Muscle layer of colon (tissue), 2 donors: ENCODE measurements around the gene SP8.

Experiments used
- H3K27ac ChIP-seq: one replicate; pipeline ENCODE4 v1.7.0; 2013; ENCODE audit warnings: low read depth, mild to moderate bottlenecking, low read length, moderate library complexity
- H3K27me3 ChIP-seq, 2 donors: one replicate each; pipeline ENCODE4 v1.7.0; 2013; ENCODE audit warnings: low read length in 2 of 2, mild to moderate bottlenecking in 2 of 2; ENCODE audit not compliant: insufficient read depth in 2 of 2, control insufficient read depth in 1 of 2
- H3K36me3 ChIP-seq: one replicate; pipeline ENCODE4 v1.7.0; 2013; ENCODE audit warnings: mild to moderate bottlenecking, low read length; ENCODE audit not compliant: insufficient read depth
- H3K4me1 ChIP-seq: one replicate; pipeline ENCODE4 v1.7.0; 2013; ENCODE audit warnings: mild to moderate bottlenecking, low read length; ENCODE audit not compliant: insufficient read depth
- H3K4me3 ChIP-seq, 2 donors: one replicate each; pipeline ENCODE4 v1.7.0; 2013; ENCODE audit warnings: low read length in 2 of 2, low read depth in 1 of 2, mild to moderate bottlenecking in 1 of 2, moderate library complexity in 1 of 2
- H3K9ac ChIP-seq: one replicate; pipeline ENCODE4 v1.7.0; 2013; ENCODE audit warnings: low read length
- H3K9me3 ChIP-seq: one replicate; pipeline ENCODE4 v1.7.0; 2013; ENCODE audit warnings: mild to moderate bottlenecking, low read length
- donor health status: abdominal sarcoma.
- donor health status: Adenocarcinoma of cecum.

The SP8 gene

GRCh38 chr7:20793694-20794394 is 7.2 kb upstream of the SP8 start:
- peaks cover 92 to 93% of the 10 kb centered on the region in 2 donors for H3K27me3 ChIP-seq
- H3K4me3 ChIP-seq = no peak overlapping the region
- no peak overlapping the region for H3K9ac ChIP-seq
- peaks cover 12% of the 10 kb centered on the region for H3K4me1 ChIP-seq
- peaks cover 15% of the 10 kb centered on the region for H3K9me3 ChIP-seq
- H3K36me3 ChIP-seq = no peaks in the 10 kb centered on the region
- no peak overlapping the region for H3K27ac ChIP-seq

DNA sequence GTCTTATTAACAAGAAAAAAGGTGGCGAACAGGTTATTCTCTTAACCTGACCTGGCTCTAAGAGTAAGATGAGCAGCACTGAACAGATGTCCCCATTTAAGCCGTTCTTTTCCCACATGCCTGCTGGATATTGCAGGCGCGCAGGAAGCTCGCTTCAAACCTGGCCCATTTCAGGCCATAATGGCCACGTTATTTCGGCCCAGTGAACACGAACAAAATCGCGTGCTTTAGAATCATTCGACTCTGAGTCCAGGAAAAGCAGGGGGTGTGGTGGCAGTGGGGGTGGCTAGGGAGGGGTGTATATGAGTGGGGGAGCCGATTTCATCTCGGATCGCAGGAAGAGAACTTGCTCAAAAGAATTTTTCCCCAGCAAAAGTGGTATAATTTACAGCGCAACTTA is 6.6 kb upstream of the SP8 start:
- Histone ChIP-seq H3K4me3 (no peak overlapping the region), H3K27ac (no peak overlapping the region), H3K27me3 (peaks cover 93% of the 10 kb centered on the region in 2 donors), H3K4me1 (peaks cover 8% of the 10 kb centered on the region), H3K9ac (no peak overlapping the region), H3K9me3 (peaks cover 19% of the 10 kb centered on the region), H3K36me3 (no peaks in the 10 kb centered on the region)

- peaks cover 96 to 98% of the 10 kb centered on the region in 2 donors for H3K27me3 ChIP-seq
- H3K27ac ChIP-seq = no peak overlapping the region
- peaks cover 7% of the 10 kb centered on the region for H3K4me1 ChIP-seq
- H3K36me3 ChIP-seq = no peaks in the 10 kb centered on the region
- H3K9me3 ChIP-seq = peaks cover 23% of the 10 kb centered on the region
- no peak overlapping the region for H3K9ac ChIP-seq
- no peak overlapping the region for H3K4me3 ChIP-seq
Measured at GRCh38 chr7:20791538-20792434, 5.1 kb upstream of the SP8 start.

DNA sequence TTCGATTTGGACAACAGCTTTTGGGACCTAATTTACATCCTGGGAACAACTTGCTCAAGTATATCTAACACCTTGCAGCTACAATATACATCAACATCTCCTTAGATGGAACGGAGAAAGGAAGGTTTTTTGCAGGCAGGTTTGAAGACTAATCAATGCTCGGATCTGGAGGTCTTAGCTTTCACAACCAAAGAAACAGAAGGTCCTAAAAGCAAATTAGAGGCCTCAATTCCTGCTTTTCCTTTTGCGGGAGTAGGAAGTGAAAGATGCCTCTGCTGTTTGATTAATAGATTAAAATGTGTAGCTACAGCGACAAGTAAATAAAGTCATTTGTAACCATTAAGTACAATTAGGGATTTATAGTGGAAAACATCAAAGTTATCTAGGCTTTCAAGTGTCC is 3.7 kb upstream of the SP8 start:
- Histone ChIP-seq H3K36me3 (no peaks in the 10 kb centered on the region), H3K4me3 (no peak overlapping the region), H3K9me3 (peaks cover 17% of the 10 kb centered on the region), H3K27ac (no peak overlapping the region), H3K4me1 (peaks cover 22% of the 10 kb centered on the region), H3K27me3 (peaks cover 96 to 98% of the 10 kb centered on the region in 2 donors), H3K9ac (no peak overlapping the region)

GRCh38 chr7:20788420-20788990 is 1.8 kb upstream of the SP8 start:
- H3K4me1 ChIP-seq = peaks cover 23% of the 10 kb centered on the region
- H3K27me3 ChIP-seq = peaks cover 86 to 96% of the 10 kb centered on the region in 2 donors
- no peak overlapping the region for H3K4me3 ChIP-seq
- H3K9me3 ChIP-seq = peaks cover 14% of the 10 kb centered on the region
- no peak overlapping the region for H3K27ac ChIP-seq
- no peaks in the 10 kb centered on the region for H3K36me3 ChIP-seq
- H3K9ac ChIP-seq = no peak overlapping the region

DNA sequence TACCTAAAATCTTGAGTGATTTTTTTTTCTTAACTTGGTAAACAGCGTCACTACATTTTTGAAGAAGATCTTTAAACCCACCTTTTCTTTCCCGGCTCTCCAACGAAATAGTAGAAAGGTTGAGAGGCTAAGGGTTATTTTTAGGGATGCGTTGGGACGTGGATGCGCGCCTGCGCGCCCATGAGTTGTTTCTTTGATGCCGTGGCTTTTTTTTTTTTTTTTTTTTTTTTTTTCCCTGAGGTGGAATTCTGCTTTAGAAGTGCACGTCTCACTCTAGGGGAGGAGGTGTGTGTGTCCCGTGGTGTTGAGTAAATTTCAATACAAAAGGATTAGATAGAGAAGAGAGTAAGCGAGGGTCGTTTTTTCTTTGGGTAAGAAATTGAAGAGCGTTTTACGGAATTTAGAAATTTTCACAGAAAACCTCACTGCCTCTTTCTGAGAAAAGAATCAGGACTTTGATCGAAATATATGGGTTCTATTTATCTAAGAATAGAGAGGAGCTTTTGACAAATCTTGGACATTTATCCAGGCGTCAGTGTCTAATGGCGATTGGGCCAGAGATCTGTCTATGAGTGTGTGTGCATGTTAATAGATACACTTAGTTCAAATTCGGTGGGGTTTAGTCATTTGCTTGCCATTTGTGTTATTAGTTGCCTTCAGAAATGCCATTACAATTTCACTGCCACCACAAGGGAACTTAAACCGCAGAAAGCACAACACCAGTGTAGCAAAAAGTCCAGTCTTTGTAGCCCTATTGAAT is 1.2 kb upstream of the SP8 start:
- no peaks in the 10 kb centered on the region for H3K36me3 ChIP-seq
- peaks cover 23% of the 10 kb centered on the region for H3K4me1 ChIP-seq
- peaks cover 14% of the 10 kb centered on the region for H3K9me3 ChIP-seq
- no peak overlapping the region for H3K4me3 ChIP-seq
- no peak overlapping the region for H3K9ac ChIP-seq
- H3K27ac ChIP-seq = no peak overlapping the region
- peaks cover 86 to 96% of the 10 kb centered on the region in 2 donors for H3K27me3 ChIP-seq

DNA sequence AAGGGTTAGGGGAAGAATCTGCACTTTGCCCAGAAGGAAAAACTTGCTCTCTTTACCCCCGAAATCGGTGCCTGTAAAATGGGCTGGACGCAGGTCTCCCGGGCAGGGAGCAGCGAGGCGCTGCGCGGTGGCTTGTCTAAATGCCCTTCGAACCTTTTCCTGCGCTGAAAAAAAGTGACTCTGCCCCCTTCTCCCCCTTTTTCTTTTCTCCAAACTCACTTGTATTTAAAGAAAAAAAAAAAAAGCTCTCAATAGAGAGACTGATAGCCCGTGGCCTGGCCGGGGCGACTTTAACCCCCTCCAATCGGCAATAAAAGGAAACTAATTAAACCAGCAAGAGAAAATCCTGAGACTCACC is 286 bp downstream of the SP8 start:
- Histone ChIP-seq H3K4me1 (peaks cover 23% of the 10 kb centered on the region), H3K27ac (no peak overlapping the region), H3K4me3 (no peak overlapping the region), H3K27me3 (peaks cover 78 to 98% of the 10 kb centered on the region in 2 donors), H3K9ac (no peak overlapping the region), H3K9me3 (peaks cover 12% of the 10 kb centered on the region), H3K36me3 (no peaks in the 10 kb centered on the region)

DNA sequence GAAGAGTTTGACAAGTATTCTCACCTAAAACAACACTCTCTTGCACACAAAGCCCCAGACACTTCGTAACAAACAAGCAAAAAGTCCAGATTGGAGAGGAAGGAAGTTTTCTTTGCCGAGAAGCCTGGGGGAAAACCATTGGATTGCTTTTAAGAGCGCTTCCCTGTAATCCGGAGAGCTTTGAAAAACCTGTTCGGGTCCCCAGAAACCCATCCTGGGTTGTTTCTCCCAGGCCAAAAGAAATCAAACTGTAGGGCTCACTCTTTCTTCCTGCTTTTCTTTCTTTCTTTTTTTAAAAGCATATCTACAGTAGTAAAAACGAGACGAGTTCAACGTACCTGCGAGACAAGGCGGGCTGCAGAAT is 655 bp downstream of the SP8 start:
- no peak overlapping the region for H3K9ac ChIP-seq
- H3K27ac ChIP-seq = no peak overlapping the region
- no peak overlapping the region for H3K4me3 ChIP-seq
- H3K27me3 ChIP-seq = peaks cover 77 to 98% of the 10 kb centered on the region in 2 donors
- H3K36me3 ChIP-seq = no peaks in the 10 kb centered on the region
- H3K4me1 ChIP-seq = peaks cover 23% of the 10 kb centered on the region
- H3K9me3 ChIP-seq = peaks cover 12% of the 10 kb centered on the region

GRCh38 chr7:20785157-20786048 is 1.3 kb downstream of the SP8 start:
- no peak overlapping the region for H3K27ac ChIP-seq
- no peak overlapping the region for H3K9ac ChIP-seq
- no peaks in the 10 kb centered on the region for H3K36me3 ChIP-seq
- peaks cover 12% of the 10 kb centered on the region for H3K9me3 ChIP-seq
- peaks cover 23% of the 10 kb centered on the region for H3K4me1 ChIP-seq
- H3K4me3 ChIP-seq = no peak overlapping the region
- peaks cover 77 to 98% of the 10 kb centered on the region in 2 donors for H3K27me3 ChIP-seq

GRCh38 chr7:20784388-20785156 is 2.1 kb downstream of the SP8 start:
- Histone ChIP-seq H3K36me3 (no peaks in the 10 kb centered on the region), H3K4me3 (no peak overlapping the region), H3K27ac (no peak overlapping the region), H3K9me3 (peaks cover 7% of the 10 kb centered on the region), H3K27me3 (peaks cover 76 to 98% of the 10 kb centered on the region in 2 donors), H3K9ac (no peak overlapping the region), H3K4me1 (peaks cover 23% of the 10 kb centered on the region)
